Measurements from ENCODE around the gene HVCN1.

The HVCN1 gene

DNA sequence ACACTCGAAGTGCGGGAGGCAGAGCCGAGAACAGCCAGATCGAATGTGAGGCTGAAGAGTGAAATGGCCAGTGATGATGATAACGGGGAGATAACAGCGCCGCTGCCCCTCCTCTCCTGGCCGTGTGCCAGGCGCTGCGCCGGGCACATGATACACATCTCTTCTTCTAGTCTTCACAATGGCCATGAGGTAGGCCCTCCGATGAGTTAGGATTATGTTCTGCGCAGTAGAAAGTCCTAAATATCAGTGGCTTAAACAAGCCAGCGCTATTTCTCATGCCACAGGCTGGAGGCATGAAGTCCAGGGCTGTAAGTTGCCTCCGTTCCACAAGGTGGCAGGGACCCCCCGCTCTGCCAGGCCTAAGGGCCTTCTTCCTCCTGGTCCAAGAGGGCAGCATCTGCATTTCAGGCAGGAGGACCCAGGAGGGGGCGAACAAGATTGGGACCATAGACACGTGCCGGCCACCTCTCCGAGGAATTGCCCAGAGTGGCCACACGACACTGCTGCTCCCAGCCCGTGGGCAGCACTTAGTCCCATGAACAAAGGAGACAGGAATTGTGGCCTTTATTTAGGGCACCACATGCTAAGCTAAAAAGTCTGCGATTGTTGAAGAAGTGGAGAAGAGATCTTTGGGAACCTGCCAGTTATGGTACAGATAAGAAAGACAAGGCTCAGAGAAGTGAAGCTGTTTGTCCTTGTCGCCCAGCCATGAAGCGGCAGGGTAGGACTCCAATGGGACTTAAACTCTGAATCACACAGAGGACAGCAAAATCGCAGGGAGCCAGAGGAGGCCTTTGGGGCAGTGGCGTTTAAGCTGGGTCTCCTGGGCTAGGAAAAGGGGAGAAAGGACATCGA lies 10.9 kb upstream of the HVCN1 start:
- no peak for DNase-seq (ENCODE audit: low spot score)

DNA sequence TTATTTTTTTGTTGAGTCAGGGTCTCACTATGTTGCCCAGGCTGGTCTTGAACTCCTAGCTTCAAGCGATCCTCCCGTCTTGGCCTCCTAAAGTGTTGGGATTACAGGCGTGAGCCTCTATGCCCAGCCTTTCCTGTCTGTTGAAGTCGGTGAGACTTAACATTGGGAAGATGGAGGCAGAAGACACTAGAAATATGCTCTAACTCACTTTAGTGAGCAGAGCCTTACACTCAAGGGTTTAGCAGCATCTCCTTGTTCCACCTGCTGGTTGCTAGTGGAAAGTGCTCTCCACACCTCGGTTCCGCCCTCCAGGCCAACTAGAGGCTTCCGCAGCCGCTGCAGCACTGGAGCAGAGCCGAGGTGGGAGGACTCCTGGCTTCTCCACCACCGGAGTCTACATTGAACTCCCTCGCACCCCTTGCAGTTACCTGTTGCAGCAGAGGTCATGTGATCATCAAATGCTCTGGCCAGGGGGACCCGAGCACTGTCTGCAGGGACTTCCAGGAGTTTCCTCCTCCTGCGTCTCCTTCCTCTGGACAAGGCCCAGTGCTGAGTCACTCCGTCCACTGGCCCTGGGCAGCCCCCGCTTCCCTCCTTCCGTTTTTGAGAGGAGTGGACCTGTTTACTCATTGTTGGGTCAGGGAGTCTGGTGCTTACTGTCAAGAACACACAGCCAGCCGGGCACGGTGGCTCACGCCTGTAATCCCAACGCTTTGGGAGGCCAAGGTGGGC lies 9.4 kb upstream of the HVCN1 start:
- DNase-seq (ENCODE audit: low spot score): peak; percentile 68

DNA sequence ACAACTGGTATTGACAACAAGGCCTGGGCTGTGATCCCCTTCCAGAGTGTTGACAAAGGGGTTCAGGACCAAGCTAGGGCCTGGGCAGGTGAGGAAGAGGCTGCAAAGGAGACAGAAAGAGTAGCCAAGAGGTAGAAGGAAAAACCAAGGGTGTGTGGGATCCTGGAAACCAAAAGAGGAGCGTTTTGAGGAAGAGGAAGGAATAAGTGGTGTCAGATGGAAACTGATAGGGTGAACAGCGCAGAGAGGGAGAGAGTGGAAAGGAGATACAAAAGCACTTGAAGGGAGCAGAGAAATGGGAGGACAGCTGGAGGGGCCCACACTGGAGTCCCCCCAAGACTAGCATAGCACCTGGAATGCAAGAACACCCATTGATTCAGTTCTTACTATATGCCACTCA lies 8.3 kb upstream of the HVCN1 start:
- no peak for DNase-seq (ENCODE audit: low spot score)

DNA sequence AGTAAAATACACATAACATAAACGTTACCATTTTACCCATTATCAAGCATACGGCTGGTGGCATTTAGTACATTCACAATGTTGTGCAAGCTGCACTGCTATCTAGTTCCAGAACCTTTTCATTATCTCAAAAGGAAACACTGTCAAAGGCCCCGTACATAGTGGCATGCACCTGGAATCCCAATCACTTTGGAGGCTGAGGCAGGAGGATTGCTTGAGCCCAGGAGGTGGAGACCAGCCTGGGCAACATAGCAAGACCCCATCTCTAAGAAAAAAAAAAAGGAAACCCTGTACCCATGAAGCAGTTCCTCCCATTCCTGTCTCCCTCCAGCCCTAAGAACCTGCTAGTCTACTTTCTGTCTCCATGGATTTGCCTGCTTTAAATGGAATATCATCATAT lies 7.4 kb upstream of the HVCN1 start:
- DNase-seq (ENCODE audit: low spot score): no peak

DNA sequence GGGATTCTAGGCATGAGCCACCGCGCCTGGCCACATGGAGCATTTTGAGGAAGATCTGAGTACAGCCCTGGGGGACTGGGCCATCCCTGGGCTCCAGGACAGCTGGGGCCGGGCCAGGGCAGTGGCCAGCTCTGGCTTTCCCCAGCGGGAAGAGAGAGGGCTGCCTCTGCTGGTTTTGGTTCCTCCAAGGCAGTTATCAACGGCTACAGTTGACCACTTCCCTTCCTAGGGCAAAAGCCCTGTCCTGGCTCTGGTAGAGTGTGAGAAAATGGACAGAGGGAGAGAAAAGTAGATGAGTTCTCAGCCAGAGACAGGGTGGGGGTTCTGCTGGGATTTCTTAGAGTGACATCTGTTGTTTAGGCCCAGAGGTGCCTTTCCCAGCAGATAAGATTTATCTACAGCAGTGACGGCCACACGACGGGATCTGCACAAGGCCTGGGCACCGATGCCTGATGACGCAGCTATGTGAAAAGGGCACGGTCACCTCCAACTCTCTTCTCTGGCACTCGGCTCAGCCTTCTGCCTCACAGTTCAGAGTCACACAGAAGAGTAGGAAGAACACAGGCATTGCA lies 5.5 kb upstream of the HVCN1 start:
- peak; percentile 65 for DNase-seq (ENCODE audit: low spot score)

DNA sequence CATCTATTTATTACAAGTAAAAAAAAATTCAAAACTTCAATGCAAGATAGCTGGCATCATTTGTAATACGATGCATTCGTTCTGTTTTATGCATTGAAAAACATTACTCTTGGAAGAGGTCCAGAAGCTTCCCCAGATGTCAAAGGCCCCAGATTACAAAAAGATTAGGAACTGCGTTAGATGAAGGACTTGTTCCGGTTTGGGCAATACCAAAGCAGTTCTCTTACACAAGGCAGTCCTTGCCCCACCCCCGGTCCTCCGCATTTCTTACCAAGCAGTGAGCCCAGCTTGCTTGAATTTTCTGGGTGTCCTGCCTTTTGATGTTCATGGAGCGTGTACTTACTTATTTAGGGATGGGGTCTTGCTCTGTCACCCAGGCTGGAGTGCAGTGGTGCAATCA lies 4.8 kb upstream of the HVCN1 start:
- DNase-seq (ENCODE audit: low spot score): peak; percentile 60

DNA sequence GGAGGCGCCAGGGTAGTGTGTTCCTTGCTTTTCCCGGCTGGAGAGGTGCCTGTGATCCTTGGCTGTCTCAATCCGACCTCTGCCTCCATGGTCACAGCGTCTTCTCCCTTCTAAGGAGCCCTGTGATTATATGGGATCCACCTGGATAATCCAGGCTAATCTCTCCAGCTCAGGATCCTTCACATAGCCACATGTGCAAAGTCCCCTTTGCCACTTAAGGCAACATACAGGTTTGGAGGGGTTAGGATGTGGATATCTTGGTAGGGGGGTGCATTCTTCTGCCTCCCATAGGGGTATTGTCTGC lies 1.2 kb upstream of the HVCN1 start:
- no peak for DNase-seq (ENCODE audit: low spot score)

DNA sequence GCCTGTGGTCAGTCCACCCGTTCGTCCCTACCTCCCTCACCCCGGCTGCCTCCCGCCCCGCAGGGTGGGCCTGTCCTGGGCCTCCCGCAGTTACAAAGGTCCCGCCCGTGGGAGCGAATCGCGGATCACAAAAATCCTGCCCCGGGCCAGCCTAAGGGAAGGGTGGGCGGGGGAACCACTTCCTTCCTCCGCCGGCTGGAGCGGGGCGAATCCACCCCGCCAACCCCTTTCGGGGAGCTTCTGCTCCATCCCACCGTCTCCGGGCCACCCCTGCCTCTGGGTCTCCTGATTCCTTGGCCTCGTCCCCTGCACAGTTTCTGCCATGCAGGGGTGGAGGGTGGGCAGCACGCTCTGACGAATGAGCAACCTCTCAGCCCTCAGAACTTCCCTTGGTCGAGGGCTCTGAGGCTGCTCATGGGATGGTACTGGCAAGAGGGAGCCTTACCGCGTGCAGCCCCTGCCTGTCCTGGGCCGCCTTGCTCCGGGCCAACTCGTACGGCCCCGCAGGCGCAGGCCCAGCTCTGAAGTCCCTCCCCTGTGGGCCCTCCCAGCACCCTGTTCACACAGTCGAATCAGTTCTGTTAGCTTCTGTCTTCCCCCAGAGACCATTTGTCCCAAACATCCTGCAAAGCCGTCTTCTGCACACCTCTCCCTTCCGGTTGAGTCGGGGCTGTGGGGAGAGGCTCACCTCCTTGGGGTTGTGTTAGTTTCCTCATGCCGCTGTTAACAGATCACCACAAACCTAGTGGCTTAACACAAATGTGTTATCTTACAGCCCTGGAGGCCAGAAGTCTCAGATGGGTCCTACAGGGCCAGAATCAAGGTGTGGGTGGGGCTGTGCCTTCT lies 589 bp upstream of the HVCN1 start:
- no peak for DNase-seq (ENCODE audit: low spot score)

DNA sequence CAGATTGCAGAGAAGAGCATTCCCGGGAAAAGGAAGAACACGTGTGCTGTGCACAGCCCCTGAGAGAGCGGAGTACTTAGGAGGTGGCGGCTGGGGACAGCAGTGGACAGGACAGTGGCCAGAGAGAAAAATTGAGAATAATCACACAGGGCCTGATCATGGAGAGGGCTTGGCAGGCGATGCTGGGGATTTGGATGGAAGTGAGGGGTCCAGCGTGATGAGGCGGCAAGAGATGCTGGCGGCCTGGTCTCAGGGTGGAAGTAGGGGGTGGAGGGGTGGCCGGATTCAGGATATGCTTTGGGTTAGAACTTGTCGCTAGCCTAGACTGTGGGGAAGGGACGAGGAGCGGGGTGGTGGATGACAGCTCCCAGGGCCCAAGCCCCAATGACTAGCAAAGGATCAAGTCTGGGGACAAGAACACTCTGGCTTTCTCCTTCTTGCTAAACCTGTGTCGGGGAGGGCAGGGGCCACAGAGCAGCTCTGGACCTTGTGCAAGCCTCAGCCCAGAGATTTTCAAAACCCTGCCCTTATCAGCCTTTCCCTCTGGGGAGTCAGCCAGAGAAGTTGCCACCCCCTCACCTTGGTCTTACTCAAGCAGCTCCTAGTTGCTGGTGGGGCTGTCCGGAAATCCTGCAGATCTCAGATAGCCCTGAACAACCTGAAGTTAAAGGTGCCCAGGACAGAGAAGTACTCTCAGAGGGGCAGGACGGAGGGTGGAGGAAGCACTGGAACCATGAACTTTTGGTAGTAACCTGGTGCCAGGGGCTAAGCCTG lies 1.3 kb downstream of the HVCN1 start:
- DNase-seq (ENCODE audit: low spot score): no peak

DNA sequence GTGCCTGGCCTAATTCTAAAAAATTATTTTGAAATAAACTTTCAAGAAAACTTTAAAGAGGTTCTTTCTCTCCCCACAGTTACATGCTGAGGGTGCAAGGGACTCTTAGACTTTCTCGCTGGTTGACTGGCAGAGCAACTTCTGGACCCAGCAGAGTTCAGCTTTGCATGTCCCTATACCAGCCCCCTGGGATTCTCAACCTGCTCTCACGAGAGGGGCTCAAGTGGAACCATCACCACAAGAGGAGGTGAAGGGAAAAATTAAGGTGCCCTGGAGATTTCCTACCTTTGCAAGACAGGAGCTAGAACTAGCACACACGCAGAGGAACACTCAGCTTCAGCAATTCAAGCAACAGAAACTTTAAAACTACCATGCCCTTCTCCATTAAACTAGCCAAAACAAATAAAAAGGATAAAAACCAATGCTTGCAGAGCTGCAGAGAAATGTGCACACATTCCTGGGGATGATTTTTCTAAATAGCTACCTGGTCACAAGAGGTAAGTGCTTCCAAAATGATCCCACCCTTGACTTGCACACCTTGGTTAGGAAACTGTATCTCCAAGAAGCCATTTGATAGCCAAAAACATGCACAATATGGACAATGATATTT lies 2.5 kb downstream of the HVCN1 start:
- no peak for DNase-seq (ENCODE audit: low spot score)

DNA sequence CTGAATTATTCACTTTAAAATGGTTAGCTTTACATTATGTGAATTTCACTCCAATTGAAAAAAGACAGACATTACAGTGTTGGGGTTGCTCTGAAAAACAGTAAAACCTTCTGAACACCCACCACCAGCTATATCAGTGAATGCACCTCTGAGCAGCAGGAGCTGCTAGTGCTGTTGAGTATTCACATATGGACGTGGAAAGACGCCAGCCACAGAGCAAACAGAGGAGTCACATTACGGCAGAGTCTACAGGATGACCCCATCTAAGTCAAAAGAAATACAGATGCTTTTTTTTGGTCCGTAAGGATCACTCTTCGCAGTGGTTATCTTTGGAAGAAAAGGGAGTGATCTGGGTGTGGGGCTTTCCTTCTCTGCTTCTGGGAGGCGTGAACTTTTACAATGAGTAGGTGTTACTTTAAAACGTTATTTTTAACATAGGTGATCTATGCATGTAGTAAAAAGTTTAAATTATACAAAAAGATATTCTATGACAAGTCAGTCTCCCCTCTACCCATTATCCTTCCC lies 4.5 kb downstream of the HVCN1 start:
- DNase-seq (ENCODE audit: low spot score): no peak

DNA sequence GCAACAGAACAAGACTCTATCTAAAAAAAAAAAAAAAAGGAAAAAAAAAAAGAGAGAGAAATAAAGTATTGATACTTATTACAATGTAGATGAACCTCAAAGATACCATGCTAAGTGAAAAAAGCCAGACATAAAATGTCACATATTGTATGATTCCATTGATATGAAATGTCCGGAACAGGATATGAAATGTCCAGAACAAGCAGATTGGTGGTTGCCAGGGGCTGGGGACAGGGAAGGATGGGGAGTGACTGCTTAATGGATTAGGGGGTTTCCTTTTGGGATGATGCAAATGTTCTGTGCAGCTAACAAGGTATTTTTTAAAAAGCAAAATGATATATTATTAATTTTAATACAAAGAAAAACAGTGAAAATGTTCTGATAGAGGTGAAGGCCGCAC lies 5.0 kb downstream of the HVCN1 start:
- DNase-seq (ENCODE audit: low spot score): no peak

DNA sequence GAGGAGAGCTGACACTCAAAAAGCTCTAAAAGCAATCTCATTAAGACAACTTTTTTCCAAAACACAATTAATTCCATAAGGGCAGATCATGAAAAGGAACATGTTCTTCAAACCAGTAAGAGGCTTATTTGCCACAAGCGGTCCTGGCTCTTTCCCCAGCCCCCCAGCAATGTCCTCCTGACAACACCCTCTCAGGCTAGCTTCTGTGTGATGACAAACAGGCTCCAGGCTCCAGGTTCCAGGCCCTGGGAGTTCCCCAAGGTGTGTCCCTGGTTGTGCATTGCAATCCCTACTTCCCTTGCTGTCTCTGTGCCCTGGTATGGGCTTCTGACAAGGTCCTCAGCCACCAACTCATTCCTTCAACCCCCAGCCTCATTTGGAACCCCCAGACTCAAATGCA lies 8.9 kb downstream of the HVCN1 start:
- DNase-seq (ENCODE audit: low spot score): no peak

DNA sequence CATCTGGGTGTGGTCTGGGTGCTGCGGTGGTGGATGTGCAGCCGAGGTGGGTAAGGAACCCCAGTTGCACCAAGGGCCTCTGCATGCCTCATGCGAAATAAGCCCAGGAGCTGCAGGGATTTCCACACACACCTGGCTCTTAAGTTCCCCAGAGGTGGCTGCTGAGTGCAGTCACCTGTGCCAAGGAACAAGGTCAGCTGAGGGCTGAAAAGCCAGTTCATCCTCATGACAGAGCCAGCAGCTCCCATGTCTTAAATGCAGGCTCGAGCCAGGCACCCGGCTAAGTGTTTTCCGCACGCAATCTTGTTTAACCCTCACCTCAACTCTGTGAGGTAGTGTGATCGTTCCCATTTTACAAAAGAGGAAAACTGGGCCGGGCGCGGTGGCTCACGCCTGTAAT lies 9.7 kb downstream of the HVCN1 start:
- DNase-seq (ENCODE audit: low spot score): no peak

DNA sequence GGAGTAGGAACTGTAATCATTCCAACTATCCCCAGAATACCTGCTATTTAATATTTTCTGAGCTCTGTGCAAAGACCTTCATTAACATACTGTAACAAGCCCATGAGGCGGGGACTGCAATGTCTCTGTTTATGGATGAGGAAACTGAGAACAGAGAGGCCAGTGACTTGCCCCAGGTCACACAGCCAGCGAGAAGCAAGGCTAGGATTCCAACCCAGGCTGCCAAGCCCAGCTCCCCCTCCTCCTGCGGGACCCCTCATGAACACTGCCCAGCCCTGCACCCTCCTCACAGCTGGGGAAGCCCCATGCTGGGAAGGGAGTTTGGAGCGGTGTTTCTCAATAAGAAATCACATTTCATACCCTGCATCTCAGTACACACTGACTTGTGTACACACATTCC lies 10.9 kb downstream of the HVCN1 start:
- DNase-seq (ENCODE audit: low spot score): no peak

DNA sequence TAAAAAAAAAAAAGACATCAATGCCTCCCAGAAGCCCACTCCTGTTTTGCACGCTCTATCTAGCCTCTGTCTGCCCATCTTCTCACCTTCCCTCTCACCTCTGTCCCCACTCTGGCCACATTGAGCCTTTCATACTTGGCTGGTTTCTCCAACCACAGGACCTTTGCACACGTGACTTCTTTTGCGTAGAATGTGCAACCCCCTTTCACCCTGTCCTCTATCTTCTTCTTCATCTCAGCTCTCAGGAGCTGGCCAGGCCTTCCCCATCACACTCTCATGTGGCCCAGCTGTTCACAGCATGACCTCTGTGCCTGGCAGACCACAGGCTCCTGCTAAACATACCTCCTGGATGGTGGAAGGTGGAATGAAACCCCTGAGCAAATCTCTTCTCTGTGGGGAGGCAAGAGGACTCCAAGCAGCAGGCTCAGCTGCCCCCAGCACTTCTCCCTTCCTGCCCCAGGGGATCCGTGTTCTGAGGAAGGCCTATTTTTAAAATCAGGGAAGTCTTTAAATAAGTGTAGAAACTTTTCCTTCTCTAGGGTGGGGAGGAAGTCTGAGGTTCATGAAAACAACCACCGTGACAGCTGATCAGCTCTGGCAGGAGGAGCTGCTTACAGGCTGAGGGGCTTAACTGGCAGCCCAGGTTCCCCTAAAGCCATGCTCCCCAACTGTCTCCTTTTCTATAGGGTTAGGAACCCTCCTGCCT lies 11.6 kb downstream of the HVCN1 start:
- DNase-seq (ENCODE audit: low spot score): peak; percentile 75

DNA sequence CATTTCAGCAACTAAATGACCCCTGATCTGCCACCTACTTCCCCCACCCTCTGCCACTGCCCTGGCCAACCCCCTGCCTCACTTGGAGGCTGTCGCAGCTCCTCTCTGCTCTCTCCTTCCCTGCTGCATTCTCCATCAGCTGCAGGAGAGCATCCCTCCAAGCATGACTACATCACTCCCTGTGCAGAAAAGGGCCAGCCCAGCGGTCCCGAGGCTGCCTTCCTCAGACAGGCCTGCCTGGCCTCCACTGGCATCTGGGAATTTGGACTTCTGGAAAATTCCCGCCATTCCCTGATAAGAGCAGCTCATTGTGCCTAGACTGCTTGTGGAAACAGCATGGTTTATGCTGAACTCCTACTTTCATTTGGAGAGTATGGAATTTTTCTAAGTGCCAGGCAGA lies 12.7 kb downstream of the HVCN1 start:
- DNase-seq (ENCODE audit: low spot score): no peak

DNA sequence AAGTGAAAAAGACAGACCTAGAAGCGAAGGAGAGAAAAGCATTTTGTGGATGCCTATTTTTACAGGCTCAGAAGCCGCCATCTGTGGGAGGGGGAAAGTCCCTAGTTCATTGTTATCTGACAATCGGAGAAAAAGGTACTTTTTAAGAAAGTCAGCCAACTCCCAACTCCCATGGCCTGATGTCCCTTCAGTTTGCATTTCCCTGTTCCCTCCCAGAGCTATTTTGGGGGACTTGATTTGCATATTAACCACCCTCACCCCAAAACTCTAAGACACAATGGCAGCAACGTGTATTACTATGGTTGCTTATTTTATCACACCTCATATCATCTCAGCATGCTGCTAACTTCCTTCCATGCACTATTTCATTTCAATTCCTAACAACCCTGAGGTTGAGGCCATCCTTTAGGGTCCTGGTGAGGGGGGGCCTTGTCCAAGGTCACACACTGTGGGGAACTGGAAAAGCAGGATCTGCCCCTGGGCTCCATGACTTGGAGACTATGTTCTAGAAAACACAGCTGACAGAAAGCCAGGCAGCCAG lies 18.7 kb downstream of the HVCN1 start:
- no peak for DNase-seq (ENCODE audit: low spot score)

DNA sequence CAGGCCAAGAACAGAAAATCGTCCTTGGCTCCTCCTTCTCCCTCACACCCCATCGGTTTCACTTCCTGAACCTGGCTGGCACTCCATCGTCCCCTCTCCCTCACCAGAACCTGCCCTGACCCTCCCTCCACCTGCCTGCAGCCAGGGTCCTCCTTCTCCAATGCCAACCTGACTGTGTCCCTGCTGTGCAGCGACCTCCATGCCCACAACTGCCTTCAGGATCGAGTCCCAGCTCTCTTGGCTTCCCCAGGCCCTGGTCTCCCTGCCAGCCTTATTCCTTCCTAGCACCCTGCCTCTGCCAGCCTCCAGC lies 19.8 kb downstream of the HVCN1 start:
- DNase-seq (ENCODE audit: low spot score): no peak

DNA sequence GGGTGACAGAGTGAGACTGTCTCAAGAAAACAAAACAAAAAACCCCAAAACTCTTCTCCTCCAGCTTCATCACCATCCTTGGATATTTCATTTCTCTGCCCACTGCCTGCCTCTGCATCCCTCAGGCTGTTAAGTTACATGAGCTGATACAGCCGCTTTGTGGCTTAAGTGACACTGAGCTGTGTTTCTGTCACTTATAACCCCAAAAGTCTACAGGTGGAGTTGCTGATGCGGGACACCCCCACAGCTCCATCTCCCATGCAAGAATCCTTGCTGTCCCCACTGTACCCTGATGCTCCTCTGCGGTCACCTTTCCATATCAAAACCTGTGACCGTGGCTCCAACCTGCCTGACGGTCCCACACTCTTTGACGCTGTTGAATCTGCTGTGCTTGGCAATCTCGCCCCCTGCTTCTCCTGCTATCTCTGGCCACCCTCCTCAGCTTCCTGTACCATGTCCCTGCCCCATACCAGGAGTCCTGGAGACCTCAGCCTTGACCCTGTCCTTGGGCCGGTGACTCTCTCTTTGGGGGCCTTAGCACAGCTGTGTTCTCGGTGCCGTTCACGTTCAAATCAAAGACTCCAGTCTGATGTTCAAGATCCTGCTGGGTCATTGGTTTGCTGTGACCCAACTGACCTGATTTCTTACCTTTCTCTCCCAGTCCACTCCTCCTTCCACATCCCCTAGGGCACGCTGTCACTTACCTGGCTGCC lies 20.3 kb downstream of the HVCN1 start:
- no peak for DNase-seq (ENCODE audit: low spot score)

All from pons (tissue), 1 donor.